Measurements from ENCODE around the gene PLEKHB2.

GRCh38 chr2:131105156-131105949 lies at the start of gene PLEKHB2:
- TF ChIP-seq ZNF70 (CRISPR knock-in tag; IDR thresholded peaks at IDR 0.05) (no peak), SNAI2 (CRISPR knock-in tag; IDR thresholded peaks at IDR 0.05) (no peak), CSRNP3 (CRISPR knock-in tag; IDR thresholded peaks at IDR 0.05) (no peak), PATZ1 (CRISPR knock-in tag; IDR thresholded peaks at IDR 0.05; ENCODE audit: borderline replicate concordance) (no peak), BACH2 (CRISPR knock-in tag; IDR thresholded peaks at IDR 0.05; ENCODE audit: borderline replicate concordance) (no peak), POU6F1 (CRISPR knock-in tag; IDR thresholded peaks at IDR 0.05; ENCODE audit: borderline replicate concordance, low read depth) (no peak), TSHZ2 (CRISPR knock-in tag; IDR thresholded peaks at IDR 0.05) (no peak), ZC3H10 (CRISPR knock-in tag; IDR thresholded peaks at IDR 0.05) (no peak), ZFP3 (CRISPR knock-in tag; IDR thresholded peaks at IDR 0.05) (no peak)

All from SK-N-SH treated with all-trans-retinoic acid at 6 μM for 48 hours (cell line).